Omental fat pad (tissue), 4 donors: Measurements from ENCODE around the gene GINS2. TPM values are rescaled to one million over a fixed set of nuclear protein-coding genes. Genes with fewer than 3 reads are reported as not detected.

Source experiments
- ATAC-seq: fragments of 150-250 bp; one replicate; pipeline ENCODE4 v1.9.1; 2016; ENCODE audit warnings: mild to moderate bottlenecking, moderate library complexity; ENCODE audit not compliant: low FRiP score
- DNase-seq: peaks from one replicate; pipeline ENCODE4 v3.0.0-alpha.2; 2019; ENCODE audit warnings: low spot score
- CTCF ChIP-seq, 3 donors: fragments of 450-650 bp; IDR thresholded peaks; one replicate each; pipeline ENCODE4 v1.5.1; 2016 to 2017; ENCODE audit warnings: antibody characterized with exemption in 3 of 3, mild to moderate bottlenecking in 3 of 3, moderate library complexity in 2 of 3
- total RNA-seq, 4 donors: library from RNA; depleted of rRNA; stranded (reverse); fragments of >200 nt; gene quantifications; one replicate each; pipeline ENCODE4 v1.1.0, GENCODE V29; 2016

Gene GINS2
- total RNA-seq, 4 donors from 2014 or later = 0.25 to 0.72 TPM; not detected in 2

GRCh38 chr16:85710732-85711131 lies 22.0 kb upstream of the GINS2 start:
- ATAC-seq (no peak), DNase-seq (no peak)
- TF ChIP-seq CTCF (IDR thresholded peaks at IDR 0.05) = no peak

GRCh38 chr16:85709766-85710585 lies 21.2 kb upstream of the GINS2 start:
- no peak for TF ChIP-seq CTCF (IDR thresholded peaks at IDR 0.05)
- DNase-seq (no peak), ATAC-seq (no peak)

GRCh38 chr16:85708338-85708737 lies 19.6 kb upstream of the GINS2 start:
- no peak for TF ChIP-seq CTCF (IDR thresholded peaks at IDR 0.05)
- no peak for ATAC-seq

GRCh38 chr16:85707528-85708095 lies 18.9 kb upstream of the GINS2 start:
- DNase-seq (no peak), ATAC-seq (no peak)
- TF ChIP-seq CTCF (IDR thresholded peaks at IDR 0.05) = no peak

More at GRCh38 chr16:85708338-85708737, 19.6 kb upstream of the GINS2 start:
- DNase-seq = no peak

GRCh38 chr16:85706449-85707034 lies 17.8 kb upstream of the GINS2 start:
- no peak for ATAC-seq
- no peak for DNase-seq
- TF ChIP-seq CTCF (IDR thresholded peaks at IDR 0.05) = no peak

GRCh38 chr16:85704900-85705846 lies 16.4 kb upstream of the GINS2 start:
- DNase-seq (no peak), ATAC-seq (no peak)
- TF ChIP-seq CTCF (IDR thresholded peaks at IDR 0.05) = no peak
